Heart left ventricle (tissue), 13 donors: ENCODE results near the gene ZNF787.

ENCODE experiments used
- CTCF ChIP-seq, 12 donors: fragments of 200-600 bp; sonication (generic) in 4 of 12; IDR thresholded peaks; one replicate each; pipeline versions ENCODE4 v1.5.0 to v1.8.0; 2018 to 2022; ENCODE audit warnings: antibody characterized with exemption in 12 of 12, mild to moderate bottlenecking in 5 of 12
- POLR2A ChIP-seq, 2 donors: fragments of 450-650 bp; IDR thresholded peaks; one replicate each; pipeline ENCODE4 v1.6.1; 2017; ENCODE audit warnings: antibody characterized with exemption in 2 of 2, mild to moderate bottlenecking in 2 of 2, moderate library complexity in 2 of 2
- donor health status: ischemic (EF 13 %, LVEDD 7.1; RV severe dilation, severe dysfunction).
- donor health status: DM: no; HTN: yes; CAD: no.
- donor health status: DM: no; HTN: no; CAD: no.
- donor health status: ischemic (EF 25% LVEDD 6.9; RV normal size, moderate dysfunction).
- donor health status: ischemic (EF 25% LVEDD 5.7; RV mildly dilated, moderate dysfunction).
- donor health status: ischemic (EF 35%, LVEDD 5.7; RV mildly dilated, moderate dysfunction).
- donor health status: nonischemic (EF 11% LVEDD 7.7; RV severe dilation, severe dysfunction).
- donor health status: DM: yes; HTN: yes; CAD: no.
- donor health status: PGD.
- donor health status: ischemic (EF 29% LVEDD 5.4; RV normal size, mild dysfunction).
- donor health status: nonischemic (EF 23%, LVEDD 6.1; RV moderate dilation, normal function).

DNA sequence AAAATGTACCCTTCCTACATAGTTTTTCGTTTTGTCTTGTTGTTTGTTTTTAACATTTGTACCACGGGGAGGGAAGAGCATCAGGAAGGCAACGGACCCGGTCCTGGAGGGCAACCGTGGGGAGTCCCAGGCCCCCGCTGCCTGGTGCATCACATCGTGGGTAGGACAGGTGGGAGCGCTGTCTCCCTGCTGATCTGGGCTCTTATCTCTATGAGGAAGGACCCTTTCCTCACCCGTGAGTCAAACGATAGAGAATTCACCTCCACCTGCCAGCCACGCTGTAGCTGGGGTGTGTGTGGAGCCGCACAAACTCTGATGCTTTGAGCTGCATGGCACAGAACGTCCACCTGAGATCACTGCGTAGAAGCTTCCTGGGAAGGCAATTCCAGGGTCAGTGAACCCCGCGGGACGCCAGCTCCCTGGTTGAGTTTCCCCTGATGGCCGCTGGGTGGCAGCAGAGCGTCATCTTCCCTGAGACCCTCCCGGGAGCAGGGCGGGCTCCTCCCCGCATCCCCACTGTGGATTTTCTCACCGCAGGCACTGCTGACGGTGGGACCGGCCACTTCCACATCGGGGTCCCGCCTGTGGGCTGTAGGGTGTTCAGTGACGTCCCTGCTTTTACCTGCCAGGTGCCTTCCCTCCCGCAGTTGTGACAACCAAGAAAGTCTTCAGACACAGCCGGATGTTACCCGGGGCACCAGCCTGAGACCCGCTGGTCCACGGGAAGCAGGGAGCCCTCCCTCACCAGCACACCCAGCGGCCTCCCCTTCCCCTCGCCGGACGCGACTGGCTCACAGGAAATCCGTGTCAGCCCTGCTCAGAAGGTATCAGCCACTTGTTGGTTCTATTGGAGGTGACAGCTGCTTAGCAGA, 54.7 kb downstream of the ZNF787 start:
- peak; percentile 83 to 94 (median 90) for TF ChIP-seq CTCF (IDR thresholded peaks at IDR 0.05)
- no peak for TF ChIP-seq POLR2A (IDR thresholded peaks at IDR 0.05)
